ENCODE results near the gene GIMAP5. TPM values are rescaled to one million over a fixed set of nuclear protein-coding genes. Genes with fewer than 3 reads are reported as not detected.

The GIMAP5 gene
- total RNA-seq, 1 experiment from 2014 or later, result 0.24 TPM

DNA sequence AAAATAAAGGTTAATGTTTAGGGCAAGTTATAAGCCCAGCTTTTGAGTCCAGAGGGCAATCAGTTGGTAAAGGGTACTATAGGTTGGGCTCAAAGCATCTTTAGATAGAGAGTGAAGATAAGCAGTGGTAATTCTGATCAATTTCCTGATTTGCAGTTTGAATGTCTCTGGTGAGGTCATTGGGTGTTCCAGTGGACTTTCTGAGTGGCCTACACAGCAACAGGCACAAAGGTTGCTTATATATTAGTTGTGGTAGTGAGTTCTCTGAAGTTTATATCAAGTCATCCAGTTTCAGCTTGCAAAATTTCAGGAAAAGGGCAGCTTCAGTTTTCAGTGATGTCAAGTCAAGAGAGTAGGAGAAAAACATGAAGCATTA, 29.1 kb downstream of the GIMAP5 start:
- DNase-seq (ENCODE audit: low spot score), result no peak
- H3K9me3 Mint-ChIP-seq, result peaks cover 11% of the 10 kb centered on the region
- no peak for ATAC-seq
- CTCF ChIA-PET, result no interaction called here
- H3K4me3 Mint-ChIP-seq, result no peak overlapping the region
- H3K27me3 Mint-ChIP-seq (ENCODE audit: low read depth), result peaks cover 10% of the 10 kb centered on the region
- H3K27ac Mint-ChIP-seq, result no peak overlapping the region
- H3K36me3 Mint-ChIP-seq, result 0 out of 2 replicates have a peak, but pooled peaks cover 6% of the 10 kb centered on the region
- TF ChIP-seq ATF1 (CRISPR knock-in tag; IDR thresholded peaks at IDR 0.05) (no peak), KAT7 (CRISPR knock-in tag; IDR thresholded peaks at IDR 0.05; ENCODE audit: borderline replicate concordance) (no peak), NFYB (CRISPR knock-in tag; conservative IDR thresholded peaks at IDR 0.05; ENCODE audit: low read depth) (no peak), JUN (CRISPR knock-in tag; IDR thresholded peaks at IDR 0.05) (no peak), TEAD1 (CRISPR knock-in tag; IDR thresholded peaks at IDR 0.05) (no peak), SP1 (CRISPR knock-in tag; conservative IDR thresholded peaks at IDR 0.05) (no peak), SMAD4 (CRISPR knock-in tag; IDR thresholded peaks at IDR 0.05) (no peak), OVOL2 (CRISPR knock-in tag; IDR thresholded peaks at IDR 0.05; ENCODE audit: borderline replicate concordance) (no peak), ZNF423 (CRISPR knock-in tag; IDR thresholded peaks at IDR 0.05) (no peak), RORB (CRISPR knock-in tag; IDR thresholded peaks at IDR 0.05) (no peak), CBFB (CRISPR knock-in tag; IDR thresholded peaks at IDR 0.05; ENCODE audit: low read depth) (no peak), NR1H2 (CRISPR knock-in tag; IDR thresholded peaks at IDR 0.05) (no peak)
- TF ChIP-seq, protein P1, sequence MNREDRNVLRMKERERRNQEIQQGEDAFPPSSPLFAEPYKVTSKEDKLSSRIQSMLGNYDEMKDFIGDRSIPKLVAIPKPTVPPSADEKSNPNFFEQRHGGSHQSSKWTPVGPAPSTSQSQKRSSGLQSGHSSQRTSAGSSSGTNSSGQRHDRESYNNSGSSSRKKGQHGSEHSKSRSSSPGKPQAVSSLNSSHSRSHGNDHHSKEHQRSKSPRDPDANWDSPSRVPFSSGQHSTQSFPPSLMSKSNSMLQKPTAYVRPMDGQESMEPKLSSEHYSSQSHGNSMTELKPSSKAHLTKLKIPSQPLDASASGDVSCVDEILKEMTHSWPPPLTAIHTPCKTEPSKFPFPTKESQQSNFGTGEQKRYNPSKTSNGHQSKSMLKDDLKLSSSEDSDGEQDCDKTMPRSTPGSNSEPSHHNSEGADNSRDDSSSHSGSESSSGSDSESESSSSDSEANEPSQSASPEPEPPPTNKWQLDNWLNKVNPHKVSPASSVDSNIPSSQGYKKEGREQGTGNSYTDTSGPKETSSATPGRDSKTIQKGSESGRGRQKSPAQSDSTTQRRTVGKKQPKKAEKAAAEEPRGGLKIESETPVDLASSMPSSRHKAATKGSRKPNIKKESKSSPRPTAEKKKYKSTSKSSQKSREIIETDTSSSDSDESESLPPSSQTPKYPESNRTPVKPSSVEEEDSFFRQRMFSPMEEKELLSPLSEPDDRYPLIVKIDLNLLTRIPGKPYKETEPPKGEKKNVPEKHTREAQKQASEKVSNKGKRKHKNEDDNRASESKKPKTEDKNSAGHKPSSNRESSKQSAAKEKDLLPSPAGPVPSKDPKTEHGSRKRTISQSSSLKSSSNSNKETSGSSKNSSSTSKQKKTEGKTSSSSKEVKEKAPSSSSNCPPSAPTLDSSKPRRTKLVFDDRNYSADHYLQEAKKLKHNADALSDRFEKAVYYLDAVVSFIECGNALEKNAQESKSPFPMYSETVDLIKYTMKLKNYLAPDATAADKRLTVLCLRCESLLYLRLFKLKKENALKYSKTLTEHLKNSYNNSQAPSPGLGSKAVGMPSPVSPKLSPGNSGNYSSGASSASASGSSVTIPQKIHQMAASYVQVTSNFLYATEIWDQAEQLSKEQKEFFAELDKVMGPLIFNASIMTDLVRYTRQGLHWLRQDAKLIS (CRISPR knock-in tag; IDR thresholded peaks at IDR 0.05; ENCODE audit: borderline replicate concordance), result no peak
- TF ChIP-seq, protein P2, sequence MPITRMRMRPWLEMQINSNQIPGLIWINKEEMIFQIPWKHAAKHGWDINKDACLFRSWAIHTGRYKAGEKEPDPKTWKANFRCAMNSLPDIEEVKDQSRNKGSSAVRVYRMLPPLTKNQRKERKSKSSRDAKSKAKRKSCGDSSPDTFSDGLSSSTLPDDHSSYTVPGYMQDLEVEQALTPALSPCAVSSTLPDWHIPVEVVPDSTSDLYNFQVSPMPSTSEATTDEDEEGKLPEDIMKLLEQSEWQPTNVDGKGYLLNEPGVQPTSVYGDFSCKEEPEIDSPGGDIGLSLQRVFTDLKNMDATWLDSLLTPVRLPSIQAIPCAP (CRISPR knock-in tag; IDR thresholded peaks at IDR 0.05), result no peak
- TF ChIP-seq, protein P3, sequence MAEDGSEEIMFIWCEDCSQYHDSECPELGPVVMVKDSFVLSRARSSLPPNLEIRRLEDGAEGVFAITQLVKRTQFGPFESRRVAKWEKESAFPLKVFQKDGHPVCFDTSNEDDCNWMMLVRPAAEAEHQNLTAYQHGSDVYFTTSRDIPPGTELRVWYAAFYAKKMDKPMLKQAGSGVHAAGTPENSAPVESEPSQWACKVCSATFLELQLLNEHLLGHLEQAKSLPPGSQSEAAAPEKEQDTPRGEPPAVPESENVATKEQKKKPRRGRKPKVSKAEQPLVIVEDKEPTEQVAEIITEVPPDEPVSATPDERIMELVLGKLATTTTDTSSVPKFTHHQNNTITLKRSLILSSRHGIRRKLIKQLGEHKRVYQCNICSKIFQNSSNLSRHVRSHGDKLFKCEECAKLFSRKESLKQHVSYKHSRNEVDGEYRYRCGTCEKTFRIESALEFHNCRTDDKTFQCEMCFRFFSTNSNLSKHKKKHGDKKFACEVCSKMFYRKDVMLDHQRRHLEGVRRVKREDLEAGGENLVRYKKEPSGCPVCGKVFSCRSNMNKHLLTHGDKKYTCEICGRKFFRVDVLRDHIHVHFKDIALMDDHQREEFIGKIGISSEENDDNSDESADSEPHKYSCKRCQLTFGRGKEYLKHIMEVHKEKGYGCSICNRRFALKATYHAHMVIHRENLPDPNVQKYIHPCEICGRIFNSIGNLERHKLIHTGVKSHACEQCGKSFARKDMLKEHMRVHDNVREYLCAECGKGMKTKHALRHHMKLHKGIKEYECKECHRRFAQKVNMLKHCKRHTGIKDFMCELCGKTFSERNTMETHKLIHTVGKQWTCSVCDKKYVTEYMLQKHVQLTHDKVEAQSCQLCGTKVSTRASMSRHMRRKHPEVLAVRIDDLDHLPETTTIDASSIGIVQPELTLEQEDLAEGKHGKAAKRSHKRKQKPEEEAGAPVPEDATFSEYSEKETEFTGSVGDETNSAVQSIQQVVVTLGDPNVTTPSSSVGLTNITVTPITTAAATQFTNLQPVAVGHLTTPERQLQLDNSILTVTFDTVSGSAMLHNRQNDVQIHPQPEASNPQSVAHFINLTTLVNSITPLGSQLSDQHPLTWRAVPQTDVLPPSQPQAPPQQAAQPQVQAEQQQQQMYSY (CRISPR knock-in tag; IDR thresholded peaks at IDR 0.05), result no peak
- TF ChIP-seq, protein P4, sequence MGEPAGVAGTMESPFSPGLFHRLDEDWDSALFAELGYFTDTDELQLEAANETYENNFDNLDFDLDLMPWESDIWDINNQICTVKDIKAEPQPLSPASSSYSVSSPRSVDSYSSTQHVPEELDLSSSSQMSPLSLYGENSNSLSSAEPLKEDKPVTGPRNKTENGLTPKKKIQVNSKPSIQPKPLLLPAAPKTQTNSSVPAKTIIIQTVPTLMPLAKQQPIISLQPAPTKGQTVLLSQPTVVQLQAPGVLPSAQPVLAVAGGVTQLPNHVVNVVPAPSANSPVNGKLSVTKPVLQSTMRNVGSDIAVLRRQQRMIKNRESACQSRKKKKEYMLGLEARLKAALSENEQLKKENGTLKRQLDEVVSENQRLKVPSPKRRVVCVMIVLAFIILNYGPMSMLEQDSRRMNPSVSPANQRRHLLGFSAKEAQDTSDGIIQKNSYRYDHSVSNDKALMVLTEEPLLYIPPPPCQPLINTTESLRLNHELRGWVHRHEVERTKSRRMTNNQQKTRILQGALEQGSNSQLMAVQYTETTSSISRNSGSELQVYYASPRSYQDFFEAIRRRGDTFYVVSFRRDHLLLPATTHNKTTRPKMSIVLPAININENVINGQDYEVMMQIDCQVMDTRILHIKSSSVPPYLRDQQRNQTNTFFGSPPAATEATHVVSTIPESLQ (CRISPR knock-in tag; IDR thresholded peaks at IDR 0.05), result no peak
- TF ChIP-seq, protein P5, sequence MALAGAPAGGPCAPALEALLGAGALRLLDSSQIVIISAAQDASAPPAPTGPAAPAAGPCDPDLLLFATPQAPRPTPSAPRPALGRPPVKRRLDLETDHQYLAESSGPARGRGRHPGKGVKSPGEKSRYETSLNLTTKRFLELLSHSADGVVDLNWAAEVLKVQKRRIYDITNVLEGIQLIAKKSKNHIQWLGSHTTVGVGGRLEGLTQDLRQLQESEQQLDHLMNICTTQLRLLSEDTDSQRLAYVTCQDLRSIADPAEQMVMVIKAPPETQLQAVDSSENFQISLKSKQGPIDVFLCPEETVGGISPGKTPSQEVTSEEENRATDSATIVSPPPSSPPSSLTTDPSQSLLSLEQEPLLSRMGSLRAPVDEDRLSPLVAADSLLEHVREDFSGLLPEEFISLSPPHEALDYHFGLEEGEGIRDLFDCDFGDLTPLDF (CRISPR knock-in tag; IDR thresholded peaks at IDR 0.05), result no peak
- TF ChIP-seq, protein P6, sequence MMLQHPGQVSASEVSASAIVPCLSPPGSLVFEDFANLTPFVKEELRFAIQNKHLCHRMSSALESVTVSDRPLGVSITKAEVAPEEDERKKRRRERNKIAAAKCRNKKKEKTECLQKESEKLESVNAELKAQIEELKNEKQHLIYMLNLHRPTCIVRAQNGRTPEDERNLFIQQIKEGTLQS (CRISPR knock-in tag; conservative IDR thresholded peaks at IDR 0.05), result no peak
- peaks cover 17% of the 10 kb centered on the region for H3K4me1 Mint-ChIP-seq
- POLR2A ChIA-PET, result no interaction called here
